Activated T-cell treated with anti-CD3 and anti-CD28 coated beads, Interleukin-2, amount 50 U/mL, for 48 hours (primary cell): ENCODE measurements around the gene CLP1.
"Not testable (repeated sequence)": the region's sequence is repeated elsewhere in the genome, so short reads cannot be mapped to it uniquely, and the experiment has no call there.

Source experiments
- DNase-seq, 2 experiments: peaks; one replicate each; pipeline ENCODE4 v3.0.0-alpha.2; 2020

CLP1 gene

GRCh38 chr11:57667117-57667735 lies 9.7 kb downstream of the CLP1 start:
- DNase-seq, result peak in 1 of 2 experiments; percentile 91

GRCh38 chr11:57667736-57668433 lies 10.3 kb downstream of the CLP1 start, which contains the start of gene ZDHHC5:
ZDHHC5 (plus strand) TSS chr11:57668114; CDS start chr11:57673091, 4,977 bp downstream.
- DNase-seq, result peak; percentile 99

- DNase-seq, result no peak
Observed at GRCh38 chr11:57668434-57668782, 10.8 kb downstream of the CLP1 start.

- DNase-seq, result no peak
Observed at GRCh38 chr11:57674251-57674650, 16.7 kb downstream of the CLP1 start.

- no peak for DNase-seq
Observed at GRCh38 chr11:57675176-57675941, 17.8 kb downstream of the CLP1 start.

- no peak for DNase-seq
Observed at GRCh38 chr11:57679396-57679795, 21.8 kb downstream of the CLP1 start.

GRCh38 chr11:57680552-57680874 lies 23.0 kb downstream of the CLP1 start:
- no peak for DNase-seq

GRCh38 chr11:57681168-57681567 lies 23.6 kb downstream of the CLP1 start:
- no peak for DNase-seq

GRCh38 chr11:57690474-57690873 lies 32.9 kb downstream of the CLP1 start:
- not testable (repeated sequence) for DNase-seq

GRCh38 chr11:57698843-57699365 lies 41.3 kb downstream of the CLP1 start:
- no peak for DNase-seq

GRCh38 chr11:57699813-57700212 lies 42.3 kb downstream of the CLP1 start:
- no peak for DNase-seq

GRCh38 chr11:57700425-57700824 lies 42.9 kb downstream of the CLP1 start:
- DNase-seq, result no peak

GRCh38 chr11:57703341-57703740 lies 45.8 kb downstream of the CLP1 start:
- no peak for DNase-seq

GRCh38 chr11:57704932-57705331 lies 47.4 kb downstream of the CLP1 start:
- DNase-seq, result no peak

- DNase-seq, result not testable (repeated sequence)
Observed at GRCh38 chr11:57705432-57705831, 47.9 kb downstream of the CLP1 start.

- no peak for DNase-seq
Observed at GRCh38 chr11:57709802-57710367, 52.3 kb downstream of the CLP1 start.
